ENCODE measurements around the gene PDC.
A peak's percentile ranks its signal among the peaks of the same experiment; 100 is the strongest.
"Not testable (repeated sequence)": the region's sequence is repeated elsewhere in the genome, so short reads cannot be mapped to it uniquely, and the experiment has no call there.

Gene PDC

GRCh38 chr1:186465491-186465890, 4.6 kb upstream of the PDC start:
- DNase-seq (ENCODE audit: low spot score) = not testable (repeated sequence)

- no peak for DNase-seq (ENCODE audit: low spot score)
Measured at GRCh38 chr1:186463926-186464325, 3.0 kb upstream of the PDC start.

DNA sequence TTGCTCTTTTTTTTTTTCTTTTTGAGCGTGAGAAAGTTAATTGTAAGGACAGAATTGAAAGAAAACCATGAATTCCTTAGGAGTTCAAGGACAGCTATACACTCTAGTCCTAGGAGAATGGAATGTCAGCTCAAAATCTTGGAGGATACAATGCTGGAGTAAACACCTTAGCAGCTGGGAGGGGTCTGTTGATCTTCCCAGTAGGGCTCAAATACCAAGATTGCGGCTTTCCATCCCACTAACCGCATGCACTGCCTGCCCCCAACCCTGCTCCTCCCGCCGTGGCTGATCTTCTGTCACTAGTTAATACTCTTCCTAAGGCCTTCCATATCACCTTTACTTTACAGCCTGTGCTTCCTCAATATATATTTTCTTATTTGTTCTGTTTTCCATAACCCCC, 2.6 kb upstream of the PDC start:
- DNase-seq (ENCODE audit: low spot score) = no peak

DNA sequence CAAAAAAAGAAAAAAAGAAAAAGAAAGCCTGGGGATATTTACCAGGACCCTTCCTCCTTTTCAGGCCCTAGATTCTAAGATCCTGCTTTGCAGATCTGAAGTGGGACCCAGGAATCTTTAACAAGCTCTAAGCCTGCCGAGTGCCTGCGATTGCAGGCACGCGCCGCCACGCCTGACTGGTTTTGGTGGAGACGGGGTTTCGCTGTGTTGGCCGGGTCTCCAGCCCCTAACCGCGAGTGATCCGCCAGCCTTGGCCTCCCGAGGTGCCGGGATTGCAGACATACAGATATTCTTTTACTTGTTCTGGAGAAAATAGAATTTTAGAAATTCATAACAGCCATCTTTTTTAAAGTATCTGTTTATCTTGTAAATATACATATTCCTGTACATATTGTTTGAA, 1.8 kb downstream of the PDC start:
- DNase-seq (ENCODE audit: low spot score) = not testable (repeated sequence)

DNA sequence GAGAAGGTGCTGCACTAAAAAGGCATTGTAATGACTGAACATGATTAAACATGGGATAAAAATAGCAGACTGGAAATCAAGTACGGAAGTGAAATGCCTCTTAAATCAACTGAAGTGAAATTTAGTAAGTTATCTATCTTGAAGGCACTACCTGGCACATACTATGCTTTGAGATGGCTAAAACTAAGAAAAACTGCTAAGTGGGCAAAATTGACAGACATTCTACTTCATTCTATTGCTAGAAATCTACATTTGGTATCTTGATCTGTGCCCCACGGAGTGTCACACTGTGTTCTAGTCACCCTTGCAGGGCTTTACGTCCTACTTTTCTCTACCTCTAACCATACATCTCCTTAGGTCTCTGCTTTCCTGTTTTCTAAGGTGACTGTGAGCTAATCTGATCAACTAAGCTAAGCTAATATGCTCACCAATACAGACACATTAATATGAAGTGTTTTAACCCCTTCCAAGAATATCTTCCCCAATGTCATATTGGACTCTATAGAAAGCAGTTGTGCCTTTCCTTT, 4.1 kb downstream of the PDC start:
- DNase-seq (ENCODE audit: low spot score) = no peak

DNA sequence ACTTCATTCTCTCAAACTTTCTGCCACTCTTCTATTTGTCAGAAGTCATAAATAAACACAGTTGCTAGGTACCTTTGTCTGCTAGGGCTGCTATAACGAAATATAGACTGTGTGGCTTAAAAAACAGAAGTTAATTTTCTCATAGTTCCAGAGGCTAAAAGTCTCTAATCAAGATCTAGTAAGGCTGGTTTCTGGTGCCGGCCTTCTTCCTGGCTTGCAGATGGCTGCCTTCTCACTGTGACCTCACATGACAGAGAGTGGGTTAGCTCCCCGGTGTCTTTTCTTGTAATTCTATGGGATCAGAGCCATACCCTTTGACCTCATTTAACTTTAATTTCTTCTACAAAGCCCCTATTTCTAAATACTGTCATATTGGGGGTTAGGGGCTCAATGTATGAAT, 5.9 kb downstream of the PDC start:
- no peak for DNase-seq (ENCODE audit: low spot score)

DNA sequence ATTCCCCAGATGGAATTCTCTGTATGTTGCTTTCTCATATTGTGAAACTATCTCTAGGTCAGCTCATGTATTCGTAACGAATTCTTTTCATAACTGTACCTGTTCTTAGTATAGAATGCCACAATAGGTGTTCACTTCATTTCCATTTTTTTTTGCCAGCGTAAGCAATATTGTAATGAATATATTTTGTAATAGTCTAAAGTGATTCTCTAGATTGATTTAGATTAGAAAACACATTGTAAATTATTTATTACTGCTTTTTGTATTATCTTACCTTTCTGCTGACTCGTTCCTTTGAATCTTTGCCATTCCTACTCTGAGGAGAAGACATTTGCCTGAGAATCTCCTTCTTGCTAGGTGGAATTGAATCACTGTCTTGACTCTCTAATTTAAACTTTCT, 14.8 kb downstream of the PDC start:
- DNase-seq (ENCODE audit: low spot score) = no peak

GRCh38 chr1:186443638-186444037, 17.3 kb downstream of the PDC start:
- DNase-seq (ENCODE audit: low spot score) = no peak

DNA sequence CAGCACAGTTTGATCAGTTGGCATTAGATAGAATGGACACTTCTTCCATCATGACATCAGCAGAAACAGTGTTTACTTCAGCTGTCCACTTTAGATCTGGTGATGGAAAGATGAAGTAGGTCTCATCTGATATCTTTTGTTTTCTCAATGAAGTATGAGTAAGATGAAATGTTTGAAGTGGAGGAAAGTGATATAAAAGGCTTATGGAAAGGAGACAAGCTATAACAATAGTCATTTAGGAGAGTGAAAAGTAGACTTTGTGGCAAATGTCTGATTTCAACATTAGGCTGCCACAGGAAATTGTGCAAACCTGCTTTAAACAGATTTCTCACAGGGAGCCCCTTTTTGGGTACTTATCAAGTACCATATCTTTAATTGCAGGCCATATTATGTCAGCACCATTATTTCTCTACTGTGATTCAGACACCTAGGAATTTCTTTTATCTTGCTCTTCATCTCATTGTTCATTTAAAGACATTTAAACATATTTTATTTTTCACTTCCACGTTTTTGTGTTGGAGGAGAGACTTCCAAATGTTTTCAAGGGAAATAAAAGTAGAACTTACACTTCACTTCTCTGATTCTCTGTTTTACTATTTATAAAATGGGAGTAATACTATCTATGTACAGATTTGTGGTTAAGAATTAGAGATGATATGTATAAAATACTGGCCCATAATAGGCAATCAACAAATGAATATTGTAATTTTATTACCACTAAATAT, 18.1 kb downstream of the PDC start:
- no peak for DNase-seq (ENCODE audit: low spot score)

DNA sequence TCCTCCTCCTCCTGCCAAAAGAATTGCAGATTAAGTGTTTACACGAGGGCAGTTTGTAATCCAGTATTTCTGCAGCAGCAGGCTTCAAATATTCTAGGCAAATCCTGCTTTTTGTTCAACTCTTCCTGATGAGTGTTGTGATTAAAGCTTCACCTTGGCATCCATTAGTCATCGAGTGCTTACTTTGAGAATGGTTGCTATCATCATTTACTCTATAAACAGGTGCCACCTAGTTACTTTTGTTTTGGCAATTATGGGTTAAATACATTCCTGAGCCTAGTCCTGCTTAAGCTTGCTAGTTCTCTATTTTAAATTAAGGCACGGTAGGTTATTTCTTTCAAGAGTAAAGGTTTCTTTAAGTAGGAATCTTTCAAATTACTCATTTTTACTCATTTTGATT, 20.3 kb downstream of the PDC start:
- DNase-seq (ENCODE audit: low spot score) = peak; percentile 15

DNA sequence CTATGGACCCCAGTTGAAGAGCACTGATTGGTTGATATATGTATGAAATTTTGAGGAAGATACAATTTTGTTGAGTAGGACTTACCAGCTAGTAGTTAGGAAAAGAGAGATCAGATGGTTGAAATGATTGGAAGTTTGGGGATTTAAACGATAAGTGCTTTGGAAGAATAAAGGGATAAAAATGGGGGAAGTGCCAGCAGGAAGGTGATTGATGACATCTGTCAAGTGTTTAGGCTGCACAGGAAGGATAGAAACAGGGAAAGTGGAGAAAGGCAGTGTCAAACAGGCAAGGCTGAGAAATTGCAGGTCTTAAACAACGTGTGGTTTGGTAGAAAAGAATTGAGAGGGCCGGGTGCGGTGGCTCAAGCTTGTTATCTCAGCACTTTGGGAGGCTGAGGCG, 22.3 kb downstream of the PDC start:
- no peak for DNase-seq (ENCODE audit: low spot score)

DNA sequence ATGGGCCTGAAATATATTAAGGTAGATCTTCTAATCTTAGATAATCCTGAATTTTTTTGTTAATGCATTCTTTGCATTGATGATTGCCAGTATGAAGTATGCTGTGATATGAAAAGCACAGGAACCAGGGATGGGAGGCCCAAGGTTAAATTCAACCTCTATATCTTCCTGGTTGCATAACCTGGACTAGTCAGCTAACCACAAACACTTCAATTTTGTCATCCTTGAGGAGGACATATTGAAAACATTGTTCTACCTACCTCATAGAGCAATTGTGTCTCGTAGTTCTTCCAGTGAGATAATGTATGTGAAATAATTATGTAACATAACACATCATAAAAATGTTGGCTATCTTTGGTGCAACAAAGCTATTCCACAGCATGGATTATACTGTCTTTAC, 25.6 kb downstream of the PDC start:
- no peak for DNase-seq (ENCODE audit: low spot score)

GRCh38 chr1:186429017-186429416, 31.9 kb downstream of the PDC start:
- DNase-seq (ENCODE audit: low spot score) = no peak

GRCh38 chr1:186426118-186426517, 34.8 kb downstream of the PDC start:
- DNase-seq (ENCODE audit: low spot score) = no peak

DNA sequence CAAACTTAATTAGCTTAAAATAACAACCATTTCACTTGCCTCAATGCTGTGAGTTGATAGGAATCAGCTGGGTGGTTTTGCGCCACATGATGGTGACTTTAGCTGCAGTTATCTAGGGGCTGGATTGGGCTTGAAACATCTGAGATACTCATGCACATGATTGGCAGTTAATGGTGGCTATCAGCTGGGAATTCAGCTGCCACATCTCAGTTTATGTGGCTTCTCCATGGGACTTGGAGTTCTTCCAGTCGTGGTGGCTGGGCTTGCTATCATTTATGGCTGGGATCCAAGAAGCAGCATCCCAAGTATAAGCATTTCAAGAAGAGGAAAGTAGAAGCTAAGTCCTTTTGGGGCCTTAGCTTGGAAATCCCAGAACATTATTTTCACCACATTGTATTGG, 36.4 kb downstream of the PDC start:
- DNase-seq (ENCODE audit: low spot score) = no peak

GRCh38 chr1:186421446-186421845, 39.5 kb downstream of the PDC start:
- no peak for DNase-seq (ENCODE audit: low spot score)

- DNase-seq (ENCODE audit: low spot score) = no peak
Measured at GRCh38 chr1:186420923-186421322, 40.0 kb downstream of the PDC start.

DNA sequence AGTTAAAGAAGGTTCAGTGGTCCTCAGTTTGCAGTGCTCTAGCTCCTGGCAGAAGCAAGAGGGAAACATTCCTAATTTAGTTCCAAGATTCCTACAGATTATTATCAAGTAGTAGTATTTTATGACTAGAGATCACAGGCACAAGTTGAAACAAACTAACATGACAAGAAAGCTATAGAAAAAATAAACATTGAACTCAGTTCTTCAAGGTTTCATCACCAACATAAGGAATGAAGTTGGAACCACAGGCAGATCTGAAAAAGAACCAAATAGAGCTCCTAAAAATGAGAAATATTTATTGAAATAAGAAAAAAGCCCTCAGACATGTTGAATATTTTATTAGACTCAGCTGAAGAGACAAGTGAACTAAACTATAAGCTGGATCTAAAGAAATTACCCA, 40.6 kb downstream of the PDC start:
- DNase-seq (ENCODE audit: low spot score) = no peak

DNA sequence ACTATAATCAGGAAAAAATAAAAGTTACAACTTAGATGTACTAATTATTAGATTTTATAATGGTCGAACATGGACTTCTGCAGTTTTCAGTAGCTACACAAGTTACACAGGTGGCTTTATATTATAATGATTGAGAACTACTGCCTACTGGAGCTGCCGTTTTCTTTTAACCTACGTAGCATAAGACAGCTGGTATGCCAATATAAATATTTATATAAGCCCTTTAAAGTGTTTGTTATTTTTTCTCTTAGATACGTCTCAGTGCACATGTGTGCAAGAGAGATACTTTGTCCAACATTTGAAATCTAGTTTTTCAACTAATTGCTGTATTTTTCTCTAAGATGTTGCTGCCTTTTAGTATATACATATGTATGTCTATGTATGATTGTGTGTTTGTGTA, 42.4 kb downstream of the PDC start:
- no peak for DNase-seq (ENCODE audit: low spot score)

- DNase-seq (ENCODE audit: low spot score) = no peak
Measured at GRCh38 chr1:186413319-186413718, 47.6 kb downstream of the PDC start.

GRCh38 chr1:186409091-186409490, 51.8 kb downstream of the PDC start:
- no peak for DNase-seq (ENCODE audit: low spot score)

DNA sequence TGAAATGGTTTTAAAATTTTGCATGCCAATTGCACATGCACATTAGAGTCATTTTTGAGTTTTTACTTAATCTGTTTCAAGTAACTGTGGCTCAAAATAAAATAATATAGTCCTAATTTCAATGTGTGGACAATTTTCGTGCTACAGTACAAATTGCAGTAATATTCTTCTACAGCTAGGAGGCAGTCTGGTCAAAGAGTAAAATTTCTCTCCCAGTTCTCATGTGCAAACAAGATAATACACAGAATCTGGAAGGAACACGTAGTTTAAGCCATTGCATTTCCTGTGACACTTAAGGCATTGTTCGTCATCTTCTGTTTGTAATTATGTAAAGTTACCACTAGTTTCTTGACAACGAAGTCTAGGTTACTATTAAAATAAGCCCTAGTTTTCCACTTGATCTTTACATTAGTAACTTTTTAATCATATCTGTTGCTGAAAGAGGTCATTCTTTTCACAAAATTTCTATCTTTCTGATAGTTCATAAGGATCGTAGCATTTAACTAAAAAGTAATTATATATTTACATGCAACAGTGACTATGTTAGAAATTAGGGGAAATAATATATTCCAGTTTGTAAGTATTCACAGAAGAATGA, 56.4 kb downstream of the PDC start:
- peak; percentile 43 for DNase-seq (ENCODE audit: low spot score)

- no peak for DNase-seq (ENCODE audit: low spot score)
Measured at GRCh38 chr1:186403632-186404031, 57.3 kb downstream of the PDC start.

GRCh38 chr1:186401446-186401845, 59.5 kb downstream of the PDC start:
- DNase-seq (ENCODE audit: low spot score) = not testable (repeated sequence)

Data from RKO (cell line).